Measurements from ENCODE around the gene NOL3.

NOL3 gene

GRCh38 chr16:67162506-67163163 lies 7.7 kb upstream of the NOL3 start:
- DNase-seq (ENCODE audit: low spot score) = no peak
- no peak for TF ChIP-seq CTCF (IDR thresholded peaks at IDR 0.05)
- peak overlapping the region; percentile 50 to 91 for H3K27ac ChIP-seq
- peak overlapping the region; percentile 69 for H3K4me3 ChIP-seq

DNA sequence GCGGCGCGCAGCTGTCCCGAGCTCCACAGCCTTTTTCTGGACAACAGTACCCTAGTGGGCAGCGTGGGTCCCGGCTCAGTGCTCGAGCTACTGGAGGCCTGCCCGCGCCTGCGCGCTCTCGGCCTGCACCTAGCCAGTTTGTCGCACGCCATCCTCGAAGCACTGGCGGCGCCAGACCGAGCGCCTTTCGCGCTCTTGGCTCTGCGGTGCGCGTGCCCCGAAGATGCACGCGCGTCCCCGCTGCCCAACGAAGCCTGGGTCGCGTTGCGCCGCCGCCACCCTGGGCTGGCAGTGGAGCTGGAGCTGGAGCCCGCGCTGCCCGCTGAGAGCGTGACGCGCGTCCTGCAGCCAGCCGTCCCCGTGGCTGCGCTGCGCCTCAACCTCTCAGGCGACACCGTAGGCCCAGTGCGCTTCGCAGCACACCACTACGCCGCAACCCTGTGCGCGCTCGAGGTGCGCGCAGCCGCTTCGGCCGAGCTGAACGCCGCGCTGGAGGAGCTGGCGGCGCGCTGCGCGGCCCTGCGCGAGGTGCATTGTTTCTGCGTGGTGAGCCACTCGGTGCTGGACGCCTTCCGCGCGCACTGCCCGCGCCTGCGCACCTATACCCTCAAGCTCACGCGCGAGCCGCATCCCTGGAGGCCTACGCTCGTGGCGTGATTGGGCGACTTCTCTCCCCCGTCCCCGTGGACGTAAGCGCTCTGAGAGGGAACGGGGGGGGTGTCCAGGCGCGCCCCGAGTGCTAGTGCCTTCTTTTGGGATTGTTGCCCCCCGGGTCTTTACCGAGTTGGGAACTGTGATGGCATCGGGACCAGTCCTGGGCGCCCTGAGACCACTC lies 7.0 kb upstream of the NOL3 start:
- TF ChIP-seq CTCF (IDR thresholded peaks at IDR 0.05) = no peak
- DNase-seq (ENCODE audit: low spot score) = peak; percentile 86
- Histone ChIP-seq H3K27ac (peak overlapping the region; percentile 50 to 91), H3K4me3 (peak overlapping the region; percentile 69)

DNA sequence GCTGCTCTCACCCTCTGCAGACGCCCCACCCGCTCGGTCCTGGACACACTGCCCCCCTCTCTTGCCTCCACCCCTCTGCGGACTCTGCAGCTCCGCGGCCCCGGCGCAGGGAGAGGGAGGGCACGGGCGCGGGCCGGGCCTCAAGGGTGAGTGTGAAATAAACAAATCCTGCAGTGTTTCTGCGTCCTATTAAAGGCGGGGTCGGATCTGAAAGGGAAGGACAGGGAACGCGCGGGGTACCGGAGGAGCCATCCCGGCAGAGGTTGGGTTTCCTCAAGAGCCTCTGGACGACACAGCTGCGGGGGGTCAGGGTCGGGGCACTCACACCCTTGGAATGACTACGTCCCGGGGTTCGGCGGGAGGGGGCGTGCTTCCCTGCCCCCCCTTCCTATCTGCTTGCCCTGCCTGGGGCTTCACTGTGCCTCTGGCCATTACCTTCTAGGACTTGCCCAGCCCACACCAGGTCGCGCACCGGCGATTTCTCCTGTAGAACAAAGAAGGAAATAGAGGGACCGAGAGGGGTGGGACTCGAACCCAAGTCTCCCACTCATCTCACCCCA lies 6.3 kb upstream of the NOL3 start:
- TF ChIP-seq CTCF (IDR thresholded peaks at IDR 0.05) = no peak
- peak overlapping the region; percentile 50 to 91 for H3K27ac ChIP-seq
- no peak for DNase-seq (ENCODE audit: low spot score)
- peak overlapping the region; percentile 69 for H3K4me3 ChIP-seq

DNA sequence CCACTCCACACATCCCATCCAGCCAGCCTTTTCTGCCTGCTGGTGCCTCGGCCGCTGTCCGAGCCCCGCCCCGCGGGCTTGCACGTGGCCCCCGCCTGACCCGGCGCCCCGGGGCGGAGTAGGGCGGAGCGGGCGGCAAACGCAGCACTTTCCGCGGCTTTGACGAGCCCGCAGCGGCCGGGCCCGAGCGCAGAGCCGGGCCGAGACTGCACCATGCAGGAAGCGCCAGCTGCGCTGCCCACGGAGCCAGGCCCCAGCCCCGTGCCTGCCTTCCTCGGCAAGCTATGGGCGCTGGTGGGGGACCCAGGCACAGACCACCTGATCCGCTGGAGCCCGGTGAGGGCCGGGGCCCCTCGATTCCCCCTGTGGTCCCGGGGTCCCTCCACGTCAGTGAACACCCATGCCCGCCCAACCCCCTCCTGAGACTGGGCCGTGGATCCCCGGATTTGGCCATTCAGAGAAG lies 5.7 kb upstream of the NOL3 start, which contains the start of gene HSF4:
TSS of gene HSF4 (plus strand) at position 147 of the 463 bp plus-strand sequence. CDS start at position 214, 67 bp downstream.
- DNase-seq (ENCODE audit: low spot score) = no peak
- H3K27ac ChIP-seq = peak within 1 kb of the TSS; percentile 63 to 91
- TF ChIP-seq CTCF (IDR thresholded peaks at IDR 0.05) = no peak
- H3K4me3 ChIP-seq = peak within 1 kb of the TSS; percentile 69

- Histone ChIP-seq H3K27ac (peak overlapping the region; percentile 63 to 91), H3K4me3 (peak overlapping the region; percentile 69)
Observed at GRCh38 chr16:67165121-67166078, 4.9 kb upstream of the NOL3 start.

More at GRCh38 chr16:67165121-67166078, 4.9 kb upstream of the NOL3 start:
- TF ChIP-seq CTCF (IDR thresholded peaks at IDR 0.05) = no peak
- DNase-seq (ENCODE audit: low spot score) = no peak
